ENCODE measurements around the gene HOXA6. TPM values are rescaled to one million over a fixed set of nuclear protein-coding genes. Genes with fewer than 3 reads are reported as not detected.

The HOXA6 gene
- total and polyA plus RNA-seq, 9 of the 15 experiments (the other 6 are each of a cell fraction or from before 2014, with no cell fraction given): not detected

GRCh38 chr7:27145165-27145913 lies 2.2 kb downstream of the HOXA6 start (continued):
- TF ChIP-seq E2F5 (CRISPR knock-in tag; IDR thresholded peaks at IDR 0.05): no peak
- TF ChIP-seq ZNF253 (CRISPR knock-in tag; conservative IDR thresholded peaks at IDR 0.05): no peak

- POLR2A ChIA-PET: interaction anchor here (0.7 kb wide), 1 partner anchor 469 kb away, joined by 4 read pairs; no protein-coding TSS in a partner anchor
- Histone ChIP-seq H3K4me2 (ENCODE audit: insufficient read depth, low read length) (no peak overlapping the region), H3K9me3 (replicated peaks; ENCODE audit: control insufficient read depth, insufficient read depth, low read depth, low read length) (no peaks in the 10 kb centered on the region), H3K79me2 (ENCODE audit: control insufficient read depth, insufficient read depth, low read length) (no peaks in the 10 kb centered on the region), H2AFZ (ENCODE audit: low read depth, low read length) (no peak overlapping the region), H3K4me3 (no peak overlapping the region), H3K4me1 (replicated peaks in 1 of 2; ENCODE audit: control insufficient read depth in 2 of 2, insufficient read depth in 2 of 2, low read length in 2 of 2) (peaks cover 0 to 14% of the 10 kb centered on the region in 2 experiments; a peak in 2 of 5 replicates), H3K36me3 (ENCODE audit: control insufficient read depth, insufficient read depth, low read length) (no peaks in the 10 kb centered on the region), H3K9ac (ENCODE audit: insufficient read depth in 1 of 2, low read depth in 2 of 2, low read length in 2 of 2) (no peak overlapping the region), H4K20me1 (replicated peaks; ENCODE audit: control insufficient read depth, insufficient read depth, low read length) (no peaks in the 10 kb centered on the region), H3K9me1 (ENCODE audit: control insufficient read depth, insufficient read depth, low read length) (no peaks in the 10 kb centered on the region), H3K27ac (ENCODE audit: extremely low read depth, low read depth, low read length) (no peak overlapping the region), H3K27me3 (ENCODE audit: control insufficient read depth in 2 of 2, insufficient read depth in 2 of 2, low read length in 2 of 2) (peaks cover 30 to 88% of the 10 kb centered on the region in 2 experiments)
- 13% methylated on average over 25 of the region's 31 CpGs for WGBS (ENCODE audit: insufficient coverage, low coverage, missing lambda C conversion rate)
- no peak for FAIRE-seq
- CTCF ChIA-PET (ENCODE audit: low intra/inter-chr PET ratio): no interaction called here
- in situ Hi-C loops (cut with MboI): loop anchor here (10.0 kb wide), 1 partner anchor 290 kb away; no protein-coding TSS in a partner anchor
- no peak for DNase-seq (ENCODE audit: extremely low read depth in 1 of 4, low spot score in 3 of 4)
- intact Hi-C loops (cut with micrococcal nuclease): no loop called here
- no peak for ATAC-seq
- no TSS peak for BruUV-seq (replicated peaks)
- no peak for TF ChIP-seq WHSC1 (IDR thresholded peaks at IDR 0.05; ENCODE audit: low read length)
- no peak for TF ChIP-seq GATA2 (CRISPR knock-in tag; IDR thresholded peaks at IDR 0.05)
- TF ChIP-seq ZZZ3 (IDR thresholded peaks at IDR 0.05): no peak
- no peak for TF ChIP-seq NCOR1 (IDR thresholded peaks at IDR 0.05)
- no peak for TF ChIP-seq HNRNPLL (IDR thresholded peaks at IDR 0.05; ENCODE audit: low read depth, low read length, poor library complexity, severe bottlenecking)
- TF ChIP-seq SMARCA4 (IDR thresholded peaks at IDR 0.05): no peak
- no peak for TF ChIP-seq ZNF76 (CRISPR knock-in tag; IDR thresholded peaks at IDR 0.05; ENCODE audit: borderline replicate concordance)
- no peak for TF ChIP-seq NELFE (IDR thresholded peaks at IDR 0.05; ENCODE audit: insufficient read depth, insufficient read length)
- TF ChIP-seq RREB1 (CRISPR knock-in tag; IDR thresholded peaks at IDR 0.05): no peak
- TF ChIP-seq U2AF2 (optimal IDR thresholded peaks at IDR 0.05; ENCODE audit: low read depth, low read length): no peak
- TF ChIP-seq RBM17 (IDR thresholded peaks at IDR 0.05; ENCODE audit: borderline replicate concordance, low read depth, low read length): no peak
These were observed 2.8 kb downstream of the HOXA6 start for GRCh38 chr7:27144781-27145164.
